Neural progenitor cell (in vitro differentiated cells): ENCODE data around the gene FHIP1A. TPM values are rescaled to one million over a fixed set of nuclear protein-coding genes. Genes with fewer than 3 reads are reported as not detected.

Experiments
- DNase-seq: peaks from one replicate; pipeline ENCODE4 v3.0.0-alpha.2; 2016; ENCODE audit warnings: low spot score
- H2AFZ ChIP-seq: fragments of 200-600 bp; sonication (generic); replicated peaks from 2 replicates; pipeline ENCODE4 v1.6.1; 2016; ENCODE audit warnings: antibody characterized with exemption
- H3F3A ChIP-seq: fragments of 200-600 bp; sonication (generic); 2 replicates; pipeline ENCODE4 v1.6.1; 2016; ENCODE audit warnings: antibody characterized with exemption, low read depth
- H3K27ac ChIP-seq: fragments of 200-600 bp; sonication (generic); 2 replicates; pipeline ENCODE4 v1.5.1; 2016; ENCODE audit warnings: mild to moderate bottlenecking
- H3K27me3 ChIP-seq: fragments of 200-600 bp; sonication (generic); 2 replicates; pipeline ENCODE4 v1.6.1; 2016; ENCODE audit warnings: mild to moderate bottlenecking, moderate library complexity
- H3K36me3 ChIP-seq: fragments of 200-600 bp; sonication (generic); 2 replicates; pipeline ENCODE4 v1.5.1; 2016
- H3K4me1 ChIP-seq: fragments of 200-600 bp; sonication (generic); 2 replicates; pipeline ENCODE4 v1.6.1; 2016; ENCODE audit warnings: mixed run types
- H3K4me2 ChIP-seq: fragments of 200-600 bp; sonication (generic); 2 replicates; pipeline ENCODE4 v1.6.1; 2016
- H3K4me3 ChIP-seq: fragments of 200-600 bp; sonication (generic); 2 replicates; pipeline ENCODE4 v1.5.1; 2016
- H3K79me2 ChIP-seq: fragments of 200-600 bp; sonication (generic); 2 replicates; pipeline ENCODE4 v1.6.1; 2016; ENCODE audit warnings: low read depth
- H3K9ac ChIP-seq: fragments of 200-600 bp; sonication (generic); 2 replicates; pipeline ENCODE4 v1.6.1; 2016
- H3K9me3 ChIP-seq: fragments of 200-600 bp; sonication (generic); 2 replicates; pipeline ENCODE4 v1.5.1; 2016; ENCODE audit warnings: low read depth
- H4K20me1 ChIP-seq: fragments of 200-600 bp; sonication (generic); 2 replicates; pipeline ENCODE4 v1.6.1; 2016; ENCODE audit warnings: low read depth
- H3K27ac Mint-ChIP-seq: 3 replicates; pipeline ENCODE4 v1.8.0; 2021; ENCODE audit warnings: mixed read lengths
- H3K27me3 Mint-ChIP-seq: 2 replicates; pipeline ENCODE4 v1.8.0; 2022; ENCODE audit warnings: low read depth, mild to moderate bottlenecking, inconsistent platforms, moderate library complexity, mixed read lengths; ENCODE audit not compliant: insufficient read depth
- H3K36me3 Mint-ChIP-seq: 3 replicates; pipeline ENCODE4 v1.8.0; 2021; ENCODE audit warnings: mixed read lengths
- H3K4me1 Mint-ChIP-seq: 3 replicates; pipeline ENCODE4 v1.8.0; 2021; ENCODE audit warnings: mixed read lengths
- H3K4me3 Mint-ChIP-seq: 3 replicates; pipeline ENCODE4 v1.8.0; 2021; ENCODE audit warnings: mild to moderate bottlenecking, moderate library complexity, mixed read lengths
- H3K9me3 Mint-ChIP-seq: 3 replicates; pipeline ENCODE4 v1.8.0; 2020; ENCODE audit warnings: mixed read lengths
- EZH2 ChIP-seq: fragments of 200-600 bp; sonication (generic); IDR thresholded peaks from 2 replicates; pipeline ENCODE4 v1.6.1; 2017; ENCODE audit warnings: antibody characterized with exemption, mild to moderate bottlenecking, moderate library complexity
- EZH2phosphoT487 ChIP-seq: fragments of 200-600 bp; sonication (generic); IDR thresholded peaks from 2 replicates; pipeline ENCODE4 v1.6.1; 2017; ENCODE audit warnings: antibody characterized with exemption
- total RNA-seq: library from RNA; depleted of rRNA; stranded (reverse); fragments of >200 nt; gene quantifications from 2 replicates; pipeline ENCODE4 v1.2.3, GENCODE V29; 2015; ENCODE audit warnings: low replicate concordance
- TF ChIP-seq, protein P1 (sequence below): fragments of 200-600 bp; sonication (generic); IDR thresholded peaks from 2 replicates; pipeline ENCODE4 v1.5.1; 2017; ENCODE audit warnings: antibody characterized with exemption, mild to moderate bottlenecking

Gene FHIP1A
- total RNA-seq, 1 donor from 2014 or later, result 25.7 TPM

DNA sequence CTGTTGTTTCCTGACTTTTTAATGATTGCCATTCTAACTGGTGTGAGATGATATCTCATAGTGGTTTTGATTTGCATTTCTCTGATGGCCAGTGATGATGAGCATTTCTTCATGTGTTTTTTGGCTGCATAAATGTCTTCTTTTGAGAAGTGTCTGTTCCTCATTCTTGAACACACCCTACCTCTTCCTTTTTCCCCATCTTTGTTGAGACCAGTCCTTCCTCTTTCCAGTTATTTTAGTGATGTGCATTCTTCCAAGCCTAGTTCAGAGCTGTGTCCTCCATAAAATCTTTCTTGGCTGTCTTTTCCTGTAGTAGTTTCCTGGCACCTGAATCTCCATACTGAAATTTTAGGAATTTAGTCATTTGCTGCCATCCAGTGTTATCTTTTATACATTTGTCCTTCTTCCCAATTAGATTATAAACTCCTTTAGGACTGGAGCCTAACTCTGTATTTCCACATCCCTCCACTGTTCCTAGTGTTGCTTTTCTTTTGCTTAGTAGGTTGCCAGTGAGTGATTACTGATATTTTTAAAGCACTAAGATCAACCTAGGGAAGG lies 11.4 kb downstream of the FHIP1A start:
- Histone ChIP-seq H2AFZ (no peak overlapping the region), H3K27ac (no peak overlapping the region), H3F3A (peaks cover 7% of the 10 kb centered on the region), H3K27me3 (no peaks in the 10 kb centered on the region), H3K9me3 (no peaks in the 10 kb centered on the region), H3K4me3 (no peak overlapping the region), H3K4me2 (no peak overlapping the region), H3K79me2 (no peaks in the 10 kb centered on the region), H3K9ac (no peak overlapping the region), H3K36me3 (no peaks in the 10 kb centered on the region), H3K4me1 (peaks cover 4% of the 10 kb centered on the region), H4K20me1 (no peaks in the 10 kb centered on the region)
- H3K36me3 Mint-ChIP-seq, result no peaks in the 10 kb centered on the region
- H3K4me3 Mint-ChIP-seq, result no peak overlapping the region
- H3K9me3 Mint-ChIP-seq, result no peaks in the 10 kb centered on the region
- DNase-seq, result no peak
- H3K27ac Mint-ChIP-seq, result no peak overlapping the region
- TF ChIP-seq, protein P1, sequence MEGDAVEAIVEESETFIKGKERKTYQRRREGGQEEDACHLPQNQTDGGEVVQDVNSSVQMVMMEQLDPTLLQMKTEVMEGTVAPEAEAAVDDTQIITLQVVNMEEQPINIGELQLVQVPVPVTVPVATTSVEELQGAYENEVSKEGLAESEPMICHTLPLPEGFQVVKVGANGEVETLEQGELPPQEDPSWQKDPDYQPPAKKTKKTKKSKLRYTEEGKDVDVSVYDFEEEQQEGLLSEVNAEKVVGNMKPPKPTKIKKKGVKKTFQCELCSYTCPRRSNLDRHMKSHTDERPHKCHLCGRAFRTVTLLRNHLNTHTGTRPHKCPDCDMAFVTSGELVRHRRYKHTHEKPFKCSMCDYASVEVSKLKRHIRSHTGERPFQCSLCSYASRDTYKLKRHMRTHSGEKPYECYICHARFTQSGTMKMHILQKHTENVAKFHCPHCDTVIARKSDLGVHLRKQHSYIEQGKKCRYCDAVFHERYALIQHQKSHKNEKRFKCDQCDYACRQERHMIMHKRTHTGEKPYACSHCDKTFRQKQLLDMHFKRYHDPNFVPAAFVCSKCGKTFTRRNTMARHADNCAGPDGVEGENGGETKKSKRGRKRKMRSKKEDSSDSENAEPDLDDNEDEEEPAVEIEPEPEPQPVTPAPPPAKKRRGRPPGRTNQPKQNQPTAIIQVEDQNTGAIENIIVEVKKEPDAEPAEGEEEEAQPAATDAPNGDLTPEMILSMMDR, result no peak
- TF ChIP-seq EZH2phosphoT487, result no peak
- no peak for TF ChIP-seq EZH2
- H3K27me3 Mint-ChIP-seq, result peaks cover 5% of the 10 kb centered on the region
- no peaks in the 10 kb centered on the region for H3K4me1 Mint-ChIP-seq

DNA sequence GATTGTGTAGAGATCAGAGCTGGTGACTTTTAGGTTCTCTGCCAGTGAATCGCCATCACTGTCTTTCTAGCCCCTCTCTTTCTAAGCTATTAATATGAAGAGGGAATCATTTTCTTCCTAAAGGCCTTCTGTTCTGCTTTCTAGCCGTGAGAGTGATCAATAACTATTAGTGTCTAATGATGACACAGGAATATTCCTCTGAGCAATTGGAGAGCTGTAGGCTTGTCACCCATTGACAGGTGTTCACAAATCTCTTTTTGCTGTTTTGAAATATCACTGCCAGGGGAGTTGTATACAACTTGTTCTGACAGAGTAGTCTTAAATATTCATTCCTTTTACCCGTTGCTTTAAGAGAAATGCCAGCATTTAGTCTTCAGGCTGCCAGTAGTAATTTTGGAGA lies 13.9 kb downstream of the FHIP1A start:
- Histone ChIP-seq H3K4me1 (peaks cover 4% of the 10 kb centered on the region), H2AFZ (no peak overlapping the region), H4K20me1 (no peaks in the 10 kb centered on the region), H3K27me3 (no peaks in the 10 kb centered on the region), H3K9me3 (no peaks in the 10 kb centered on the region), H3K4me3 (no peak overlapping the region), H3K36me3 (no peaks in the 10 kb centered on the region), H3K27ac (no peak overlapping the region), H3F3A (no peaks in the 10 kb centered on the region), H3K79me2 (no peaks in the 10 kb centered on the region), H3K4me2 (no peak overlapping the region), H3K9ac (no peak overlapping the region)
- Mint-ChIP-seq H3K27me3 (peaks cover 2% of the 10 kb centered on the region), H3K9me3 (peaks cover 2% of the 10 kb centered on the region), H3K4me1 (no peaks in the 10 kb centered on the region), H3K27ac (no peak overlapping the region), H3K4me3 (no peak overlapping the region), H3K36me3 (no peaks in the 10 kb centered on the region)
- TF ChIP-seq EZH2, result no peak
- TF ChIP-seq EZH2phosphoT487, result no peak
- TF ChIP-seq, protein P1, result no peak
- no peak for DNase-seq

DNA sequence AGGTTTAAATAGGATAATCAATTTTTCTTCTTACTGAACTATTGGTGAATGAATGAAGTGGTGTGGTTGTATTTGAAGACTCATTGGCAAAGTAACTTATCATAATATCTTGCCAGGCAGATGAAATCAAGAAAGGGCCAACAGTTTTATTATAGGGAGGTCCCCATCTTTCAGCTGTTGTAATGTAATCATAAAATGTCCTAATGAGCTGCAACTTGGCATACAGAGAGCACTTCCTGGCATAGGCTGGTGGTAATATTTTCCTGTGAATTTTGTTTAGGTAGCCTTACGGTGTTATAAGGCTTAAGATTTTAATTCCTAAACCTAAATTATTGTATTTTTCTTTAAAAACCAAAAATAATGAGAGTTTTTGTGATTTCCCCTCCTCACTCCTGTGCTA lies 17.5 kb downstream of the FHIP1A start:
- Mint-ChIP-seq H3K27ac (no peak overlapping the region), H3K9me3 (peaks cover 2% of the 10 kb centered on the region), H3K4me1 (no peaks in the 10 kb centered on the region), H3K27me3 (peaks cover 2% of the 10 kb centered on the region), H3K4me3 (no peak overlapping the region), H3K36me3 (no peaks in the 10 kb centered on the region)
- peaks cover 4% of the 10 kb centered on the region for H4K20me1 ChIP-seq
- no peaks in the 10 kb centered on the region for H3K27me3 ChIP-seq
- no peak for DNase-seq
- H3K36me3 ChIP-seq, result no peaks in the 10 kb centered on the region
- H3K4me1 ChIP-seq, result peaks cover 17% of the 10 kb centered on the region
- H3K27ac ChIP-seq, result no peak overlapping the region
- H3F3A ChIP-seq, result peaks cover 10% of the 10 kb centered on the region
- H3K9me3 ChIP-seq, result no peaks in the 10 kb centered on the region
- H3K79me2 ChIP-seq, result no peaks in the 10 kb centered on the region
- no peak for TF ChIP-seq EZH2phosphoT487
- TF ChIP-seq EZH2, result no peak
- TF ChIP-seq, protein P1, result no peak
- no peak overlapping the region for H3K4me2 ChIP-seq
- H2AFZ ChIP-seq, result no peak overlapping the region
- no peak overlapping the region for H3K9ac ChIP-seq
- H3K4me3 ChIP-seq, result no peak overlapping the region
